OCI-LY7 (cell line): ENCODE measurements around the gene TMC5.

ENCODE experiments used
- EZH2phosphoT487 ChIP-seq: fragments of 200-600 bp; sonication (generic); IDR thresholded peaks from 2 replicates; pipeline ENCODE4 v1.6.1; 2018; ENCODE audit warnings: low read depth, borderline replicate concordance, mild to moderate bottlenecking, mixed run types, antibody characterized with exemption, low read length, moderate library complexity, mixed read lengths
- TF ChIP-seq, protein P1 (sequence below): fragments of 200-600 bp; sonication (generic); conservative IDR thresholded peaks from 2 replicates; pipeline ENCODE4 v1.5.1; 2014; ENCODE audit warnings: mild to moderate bottlenecking, antibody characterized with exemption, low read length, moderate library complexity, mixed read lengths

DNA sequence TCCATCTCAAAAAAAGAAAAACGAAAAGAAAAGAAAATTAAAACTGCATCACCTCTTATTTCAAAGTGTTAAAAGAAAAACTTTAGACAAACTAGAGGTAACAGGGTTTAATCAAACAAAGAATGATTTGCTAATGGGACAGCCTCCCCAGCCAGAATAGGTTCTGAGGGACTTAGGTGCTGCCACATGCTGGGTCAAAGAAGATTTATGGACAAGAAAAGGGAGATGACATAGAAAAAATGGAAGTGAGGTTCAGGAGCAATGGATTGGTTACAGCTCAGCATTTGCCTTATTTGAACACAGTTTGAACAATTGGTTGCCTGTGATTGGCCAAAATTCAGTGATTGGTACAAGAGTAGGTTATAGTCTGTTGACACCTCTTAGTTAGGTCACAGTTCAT, 21.1 kb downstream of the TMC5 start:
- TF ChIP-seq, protein P1, sequence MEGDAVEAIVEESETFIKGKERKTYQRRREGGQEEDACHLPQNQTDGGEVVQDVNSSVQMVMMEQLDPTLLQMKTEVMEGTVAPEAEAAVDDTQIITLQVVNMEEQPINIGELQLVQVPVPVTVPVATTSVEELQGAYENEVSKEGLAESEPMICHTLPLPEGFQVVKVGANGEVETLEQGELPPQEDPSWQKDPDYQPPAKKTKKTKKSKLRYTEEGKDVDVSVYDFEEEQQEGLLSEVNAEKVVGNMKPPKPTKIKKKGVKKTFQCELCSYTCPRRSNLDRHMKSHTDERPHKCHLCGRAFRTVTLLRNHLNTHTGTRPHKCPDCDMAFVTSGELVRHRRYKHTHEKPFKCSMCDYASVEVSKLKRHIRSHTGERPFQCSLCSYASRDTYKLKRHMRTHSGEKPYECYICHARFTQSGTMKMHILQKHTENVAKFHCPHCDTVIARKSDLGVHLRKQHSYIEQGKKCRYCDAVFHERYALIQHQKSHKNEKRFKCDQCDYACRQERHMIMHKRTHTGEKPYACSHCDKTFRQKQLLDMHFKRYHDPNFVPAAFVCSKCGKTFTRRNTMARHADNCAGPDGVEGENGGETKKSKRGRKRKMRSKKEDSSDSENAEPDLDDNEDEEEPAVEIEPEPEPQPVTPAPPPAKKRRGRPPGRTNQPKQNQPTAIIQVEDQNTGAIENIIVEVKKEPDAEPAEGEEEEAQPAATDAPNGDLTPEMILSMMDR: no peak
- TF ChIP-seq EZH2phosphoT487: no peak
